HCT116 (cell line): ENCODE data around the gene PBX3. TPM values are rescaled to one million over a fixed set of nuclear protein-coding genes. Genes with fewer than 3 reads are reported as not detected.

Source experiments
- ATAC-seq: fragments of 200-7000 bp; cut with Tn5 transposase; 2 replicates; pipeline ENCODE4 v1.9.1; 2020; ENCODE audit warnings: mild to moderate bottlenecking, moderate library complexity
- BruUV-seq: library from RNA; stranded (reverse); fragments of 400-500 nt; replicated peaks from 2 replicates; lab custom pipeline; 2021; lab: Mats Ljungman, UMichigan
- CTCF ChIA-PET: fragments of 300-600 bp; sonication (Branson Sonifier 250); formaldehyde crosslinking; loops from one replicate; lab custom pipeline; 2021; ENCODE audit warnings: antibody characterized with exemption; lab: Charles Lee
- POLR2A ChIA-PET: fragments of 300-600, 350-600 bp; sonication (Branson Sonifier 250); formaldehyde crosslinking; loops from one replicate; lab custom pipeline; 2021; ENCODE audit warnings: antibody characterized with exemption; lab: Charles Lee
- RAD21 ChIA-PET, 2 experiments: fragments of 300-600 bp; sonication (Branson Sonifier 250); formaldehyde crosslinking; loops; one replicate each; lab custom pipeline; 2023; ENCODE audit warnings: low total read pairs in 2 of 2; ENCODE audit not compliant: uncharacterized antibody in 2 of 2, unreplicated experiment in 2 of 2, low non-redundant PET in 1 of 2; lab: Charles Lee
- DNase-seq: peaks from one replicate; pipeline ENCODE4 v3.0.0-alpha.2; 2010; ENCODE audit warnings: low read depth, low spot score
- H2AFZ ChIP-seq: fragments of 200-600 bp; shearing (Covaris generic), sonication (generic); 2 replicates; pipeline ENCODE4 v1.6.1; 2017; ENCODE audit warnings: low read depth, mixed run types, mixed read lengths, antibody characterized with exemption, low read length; ENCODE audit not compliant: poor library complexity, severe bottlenecking
- H3K27ac ChIP-seq: 2 replicates; pipeline ENCODE4 v1.5.1; 2012; ENCODE audit warnings: low read depth, low read length
- H3K27me3 ChIP-seq: fragments of 200-600 bp; sonication (generic); 2 replicates; pipeline ENCODE4 v1.6.1; 2016; ENCODE audit warnings: mixed run types, low read length, mixed read lengths; ENCODE audit not compliant: insufficient read depth
- H3K36me3 ChIP-seq, 2 experiments: fragments of 200-500 bp in 1 of 2; fragments of 200-600 bp in 1 of 2; sonication (Bioruptor generic) in 1 of 2; sonication (generic) in 1 of 2; 2 replicates each; pipeline versions ENCODE4 v1.5.1 to v1.6.1; 2014 to 2016; ENCODE audit warnings: low read length in 2 of 2, inconsistent platforms in 1 of 2, mixed read lengths in 1 of 2, mixed run types in 1 of 2; ENCODE audit not compliant: insufficient read depth in 2 of 2, control insufficient read depth in 1 of 2
- H3K4me1 ChIP-seq, 2 experiments: fragments of 200-600 bp in 1 of 2; sonication (generic) in 1 of 2; 2 replicates each; pipeline versions ENCODE4 v1.5.1 to v1.6.1; 2012 to 2017; ENCODE audit warnings: low read length in 2 of 2, inconsistent platforms in 1 of 2, mild to moderate bottlenecking in 1 of 2, mixed read lengths in 1 of 2, mixed run types in 1 of 2, moderate library complexity in 1 of 2; ENCODE audit not compliant: insufficient read depth in 2 of 2, control insufficient read depth in 1 of 2
- H3K4me2 ChIP-seq: fragments of 200-600 bp; sonication (generic); 2 replicates; pipeline ENCODE4 v1.6.1; 2017; ENCODE audit warnings: mixed run types, low read length, mixed read lengths
- H3K4me3 ChIP-seq, 2 experiments: fragments of 200-600 bp in 1 of 2; sonication (generic) in 1 of 2; replicated peaks in 1 of 2; 2 replicates each; pipeline ENCODE4 v1.5.1; 2011 to 2016; ENCODE audit warnings: low read length in 2 of 2, control low read depth in 1 of 2, low read depth in 1 of 2, mild to moderate bottlenecking in 1 of 2, mixed read lengths in 1 of 2, mixed run types in 1 of 2
- H3K79me2 ChIP-seq: fragments of 200-600 bp; sonication (generic); 2 replicates; pipeline ENCODE4 v1.6.1; 2017; ENCODE audit warnings: mild to moderate bottlenecking, mixed run types, low read length, moderate library complexity, mixed read lengths; ENCODE audit not compliant: insufficient read depth
- H3K9ac ChIP-seq: fragments of 200-600 bp; sonication (generic); 2 replicates; pipeline ENCODE4 v1.6.1; 2016; ENCODE audit warnings: low read length, mixed read lengths
- H3K9me2 ChIP-seq: fragments of 200-600 bp; sonication (generic), shearing (Covaris generic); 2 replicates; pipeline ENCODE4 v1.6.1; 2017; ENCODE audit warnings: mixed run types, mild to moderate bottlenecking, moderate library complexity; ENCODE audit not compliant: insufficient read depth
- H3K9me3 ChIP-seq, 2 experiments: fragments of 200-500 bp in 1 of 2; fragments of 200-600 bp in 1 of 2; sonication (Bioruptor generic) in 1 of 2; sonication (generic) in 1 of 2; 2 replicates each; pipeline ENCODE4 v1.6.1; 2014 to 2017; ENCODE audit warnings: low read length in 2 of 2, mixed read lengths in 2 of 2, inconsistent platforms in 1 of 2, low read depth in 1 of 2, mild to moderate bottlenecking in 1 of 2, mixed run types in 1 of 2, moderate library complexity in 1 of 2; ENCODE audit not compliant: control insufficient read depth in 1 of 2, insufficient read depth in 1 of 2
- H4K20me1 ChIP-seq: fragments of 200-600 bp; sonication (generic), shearing (Covaris generic); 2 replicates; pipeline ENCODE4 v1.6.1; 2017; ENCODE audit warnings: mixed run types, mild to moderate bottlenecking, moderate library complexity; ENCODE audit not compliant: insufficient read depth
- CBX3 ChIP-seq: IDR thresholded peaks from 2 replicates; pipeline ENCODE4 v1.6.1; 2012; ENCODE audit warnings: low read depth
- EZH2phosphoT487 ChIP-seq: fragments of 200-600 bp; IDR thresholded peaks from 2 replicates; pipeline ENCODE4 v1.6.1; 2018; ENCODE audit warnings: antibody characterized with exemption, borderline replicate concordance
- FOSL1 ChIP-seq: IDR thresholded peaks from 2 replicates; pipeline ENCODE4 v1.6.1; 2012; ENCODE audit warnings: low read depth
- JUND ChIP-seq: IDR thresholded peaks from 2 replicates; pipeline ENCODE4 v1.6.1; 2012
- POLR2AphosphoS5 ChIP-seq: IDR thresholded peaks from 2 replicates; pipeline ENCODE4 v1.6.1; 2011; ENCODE audit warnings: mild to moderate bottlenecking, low read depth, low read length, moderate library complexity
- SIN3A ChIP-seq: IDR thresholded peaks from 2 replicates; pipeline ENCODE4 v1.6.1; 2012; ENCODE audit warnings: low read depth
- TCF7L2 ChIP-seq: IDR thresholded peaks from 2 replicates; pipeline ENCODE4 v1.7.0; 2011; ENCODE audit warnings: borderline replicate concordance, inconsistent platforms; ENCODE audit not compliant: insufficient read depth, insufficient read length; ENCODE audit errors: extremely low read depth
- ZFX ChIP-seq: fragments of 450-650 bp; IDR thresholded peaks from 2 replicates; pipeline ENCODE4 v1.6.1; 2017
- ZNF274 ChIP-seq: fragments of 200-500 bp; sonication (Bioruptor generic); IDR thresholded peaks from 2 replicates; pipeline ENCODE4 v1.6.1; 2014; ENCODE audit warnings: mild to moderate bottlenecking, low read depth, low read length, inconsistent platforms
- intact Hi-C: fragments of 100-400 bp; cut with micrococcal nuclease; formaldehyde crosslinking; loops from 2 replicates; pipeline ENCODE4 v1.10.0; 2022
- total RNA-seq: library from RNA; stranded (reverse); gene quantifications from one replicate; pipeline ENCODE4 v1.2.1, GENCODE V29; 2021; ENCODE audit not compliant: unreplicated experiment
- TF ChIP-seq, protein P1 (sequence below): IDR thresholded peaks from 2 replicates; pipeline ENCODE4 v1.6.1; 2012; ENCODE audit warnings: low read depth
- TF ChIP-seq, protein P2 (sequence below), 3 experiments: fragments of 200-600 bp in 1 of 3; sonication (generic) in 1 of 3; IDR thresholded peaks in 2 of 3; conservative IDR thresholded peaks in 1 of 3; 2 replicates each; pipeline ENCODE4 v1.5.1; 2012 to 2017; ENCODE audit warnings: low read depth in 2 of 3, low read length in 2 of 3, antibody characterized with exemption in 1 of 3, borderline replicate concordance in 1 of 3, control low read depth in 1 of 3, mild to moderate bottlenecking in 1 of 3, mixed read lengths in 1 of 3, mixed run types in 1 of 3, moderate library complexity in 1 of 3; ENCODE audit not compliant: insufficient read depth in 1 of 3

PBX3 gene
- total RNA-seq, 1 experiment from 2014 or later, result 13.5 TPM

GRCh38 chr9:125987420-125987819 lies 240.2 kb downstream of the PBX3 start:
- CTCF ChIA-PET, result no interaction called here
- RAD21 ChIA-PET, result no interaction called here
- BruUV-seq, result no TSS peak
- no peak overlapping the region for H3K27ac ChIP-seq
- no peaks in the 10 kb centered on the region for H3K4me1 ChIP-seq
- no peak overlapping the region for H3K4me2 ChIP-seq
- no peak overlapping the region for H3K9ac ChIP-seq
- H3K79me2 ChIP-seq, result no peaks in the 10 kb centered on the region
- no peak for DNase-seq
- no peaks in the 10 kb centered on the region for H3K36me3 ChIP-seq
- H2AFZ ChIP-seq, result no peak overlapping the region
- H3K27me3 ChIP-seq, result no peaks in the 10 kb centered on the region
- no peaks in the 10 kb centered on the region for H3K9me3 ChIP-seq
- TF ChIP-seq SIN3A, result no peak
- TF ChIP-seq, protein P1, sequence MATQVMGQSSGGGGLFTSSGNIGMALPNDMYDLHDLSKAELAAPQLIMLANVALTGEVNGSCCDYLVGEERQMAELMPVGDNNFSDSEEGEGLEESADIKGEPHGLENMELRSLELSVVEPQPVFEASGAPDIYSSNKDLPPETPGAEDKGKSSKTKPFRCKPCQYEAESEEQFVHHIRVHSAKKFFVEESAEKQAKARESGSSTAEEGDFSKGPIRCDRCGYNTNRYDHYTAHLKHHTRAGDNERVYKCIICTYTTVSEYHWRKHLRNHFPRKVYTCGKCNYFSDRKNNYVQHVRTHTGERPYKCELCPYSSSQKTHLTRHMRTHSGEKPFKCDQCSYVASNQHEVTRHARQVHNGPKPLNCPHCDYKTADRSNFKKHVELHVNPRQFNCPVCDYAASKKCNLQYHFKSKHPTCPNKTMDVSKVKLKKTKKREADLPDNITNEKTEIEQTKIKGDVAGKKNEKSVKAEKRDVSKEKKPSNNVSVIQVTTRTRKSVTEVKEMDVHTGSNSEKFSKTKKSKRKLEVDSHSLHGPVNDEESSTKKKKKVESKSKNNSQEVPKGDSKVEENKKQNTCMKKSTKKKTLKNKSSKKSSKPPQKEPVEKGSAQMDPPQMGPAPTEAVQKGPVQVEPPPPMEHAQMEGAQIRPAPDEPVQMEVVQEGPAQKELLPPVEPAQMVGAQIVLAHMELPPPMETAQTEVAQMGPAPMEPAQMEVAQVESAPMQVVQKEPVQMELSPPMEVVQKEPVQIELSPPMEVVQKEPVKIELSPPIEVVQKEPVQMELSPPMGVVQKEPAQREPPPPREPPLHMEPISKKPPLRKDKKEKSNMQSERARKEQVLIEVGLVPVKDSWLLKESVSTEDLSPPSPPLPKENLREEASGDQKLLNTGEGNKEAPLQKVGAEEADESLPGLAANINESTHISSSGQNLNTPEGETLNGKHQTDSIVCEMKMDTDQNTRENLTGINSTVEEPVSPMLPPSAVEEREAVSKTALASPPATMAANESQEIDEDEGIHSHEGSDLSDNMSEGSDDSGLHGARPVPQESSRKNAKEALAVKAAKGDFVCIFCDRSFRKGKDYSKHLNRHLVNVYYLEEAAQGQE, result no peak
- TF ChIP-seq JUND, result no peak
- TF ChIP-seq ZFX, result no peak
- no peak for TF ChIP-seq EZH2phosphoT487
- no peak for TF ChIP-seq TCF7L2
- TF ChIP-seq POLR2AphosphoS5, result no peak
- no peak for TF ChIP-seq FOSL1
- TF ChIP-seq CBX3, result no peak
- TF ChIP-seq, protein P2, sequence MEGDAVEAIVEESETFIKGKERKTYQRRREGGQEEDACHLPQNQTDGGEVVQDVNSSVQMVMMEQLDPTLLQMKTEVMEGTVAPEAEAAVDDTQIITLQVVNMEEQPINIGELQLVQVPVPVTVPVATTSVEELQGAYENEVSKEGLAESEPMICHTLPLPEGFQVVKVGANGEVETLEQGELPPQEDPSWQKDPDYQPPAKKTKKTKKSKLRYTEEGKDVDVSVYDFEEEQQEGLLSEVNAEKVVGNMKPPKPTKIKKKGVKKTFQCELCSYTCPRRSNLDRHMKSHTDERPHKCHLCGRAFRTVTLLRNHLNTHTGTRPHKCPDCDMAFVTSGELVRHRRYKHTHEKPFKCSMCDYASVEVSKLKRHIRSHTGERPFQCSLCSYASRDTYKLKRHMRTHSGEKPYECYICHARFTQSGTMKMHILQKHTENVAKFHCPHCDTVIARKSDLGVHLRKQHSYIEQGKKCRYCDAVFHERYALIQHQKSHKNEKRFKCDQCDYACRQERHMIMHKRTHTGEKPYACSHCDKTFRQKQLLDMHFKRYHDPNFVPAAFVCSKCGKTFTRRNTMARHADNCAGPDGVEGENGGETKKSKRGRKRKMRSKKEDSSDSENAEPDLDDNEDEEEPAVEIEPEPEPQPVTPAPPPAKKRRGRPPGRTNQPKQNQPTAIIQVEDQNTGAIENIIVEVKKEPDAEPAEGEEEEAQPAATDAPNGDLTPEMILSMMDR (IDR thresholded peaks at IDR 0.05 in 2 of 3, conservative IDR thresholded peaks at IDR 0.05 in 1 of 3; ENCODE audit: borderline replicate concordance in 1 of 3, insufficient read depth in 1 of 3, low read depth in 2 of 3, low read length in 2 of 3), result no peak
- no peak for TF ChIP-seq ZNF274
- TF ChIP-seq, all 23 proteins: peak for 0
- intact Hi-C loops, result no loop called here
- ATAC-seq, result no peak
- Histone ChIP-seq H4K20me1 (no peaks in the 10 kb centered on the region), H3K9me2 (no peaks in the 10 kb centered on the region), H3K4me3 (no peak overlapping the region)
- POLR2A ChIA-PET, result no interaction called here
